Activated CD4-positive, alpha-beta T cell treated with anti-CD3 and anti-CD28 coated beads, Interleukin-2, amount 10 ng/mL, durations not matched to agents 24 days and 14 days (primary cell): Measurements from ENCODE around the gene RAB36. TPM values are rescaled to one million over a fixed set of nuclear protein-coding genes. Genes with fewer than 3 reads are reported as not detected.
A peak's percentile ranks its signal among the peaks of the same experiment; 100 is the strongest.

ENCODE experiments used
- DNase-seq: peaks from one replicate; pipeline ENCODE4 v3.0.0; 2022
- H3K27ac Mint-ChIP-seq: one replicate; pipeline ENCODE4 v1.8.0; 2022; ENCODE audit warnings: mild to moderate bottlenecking, mixed read lengths
- H3K27me3 Mint-ChIP-seq: one replicate; pipeline ENCODE4 v1.8.0; 2022; ENCODE audit warnings: mixed read lengths
- H3K36me3 Mint-ChIP-seq: one replicate; pipeline ENCODE4 v1.8.0; 2022; ENCODE audit warnings: low read depth, mild to moderate bottlenecking, mixed read lengths
- H3K4me1 Mint-ChIP-seq: one replicate; pipeline ENCODE4 v1.8.0; 2021; ENCODE audit warnings: mixed read lengths
- H3K4me3 Mint-ChIP-seq: one replicate; pipeline ENCODE4 v1.8.0; 2022; ENCODE audit warnings: mild to moderate bottlenecking, moderate library complexity, mixed read lengths
- H3K9me3 Mint-ChIP-seq: one replicate; pipeline ENCODE4 v1.8.0; 2021; ENCODE audit warnings: mixed read lengths
- intact Hi-C: fragments of 100-400 bp; cut with micrococcal nuclease; formaldehyde crosslinking; loops from one replicate; pipeline ENCODE4 v1.15.1; 2023
- total RNA-seq: library from RNA; stranded (reverse); gene quantifications from 2 replicates; pipeline ENCODE4 v1.2.3, GENCODE V29; 2022

Gene RAB36
- total RNA-seq, 1 donor from 2014 or later, result not detected

DNA sequence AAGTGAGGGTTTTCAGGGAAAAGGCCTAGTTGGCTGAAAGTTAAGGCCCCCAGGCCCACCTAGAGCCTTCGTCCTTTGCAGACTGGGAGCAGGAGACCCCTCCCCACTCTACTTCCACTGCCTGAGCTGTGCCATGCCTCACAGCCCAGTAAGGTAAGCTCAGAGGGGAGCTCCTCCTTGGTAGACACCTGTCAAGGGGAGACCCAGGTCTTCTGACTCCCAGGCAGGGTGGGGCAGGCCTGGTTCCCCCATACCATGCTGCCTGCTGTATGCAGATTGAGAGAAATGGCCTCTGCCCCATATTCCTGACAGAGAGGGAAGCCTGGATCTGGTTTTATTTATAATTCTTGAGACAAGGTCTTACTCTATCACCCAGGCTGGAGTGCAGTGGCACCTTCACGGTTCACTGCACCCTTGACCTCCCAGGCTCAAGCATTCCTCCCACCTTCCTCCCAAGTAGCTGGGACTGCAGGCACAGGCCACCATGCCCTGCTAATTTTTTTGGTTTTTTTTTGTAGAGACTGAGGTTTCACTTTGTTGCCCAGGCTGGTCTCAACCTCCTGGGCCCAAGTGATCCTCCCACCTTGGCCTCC, 697 bp downstream of the RAB36 start:
- H3K36me3 Mint-ChIP-seq, result no peaks in the 10 kb centered on the region
- no peak overlapping the region for H3K4me3 Mint-ChIP-seq
- no peaks in the 10 kb centered on the region for H3K9me3 Mint-ChIP-seq
- H3K27ac Mint-ChIP-seq, result peak overlapping the region; percentile 75
- intact Hi-C loops, result no loop called here
- no peak for DNase-seq
- H3K4me1 Mint-ChIP-seq, result peaks cover 27% of the 10 kb centered on the region
- peaks cover 4% of the 10 kb centered on the region for H3K27me3 Mint-ChIP-seq

DNA sequence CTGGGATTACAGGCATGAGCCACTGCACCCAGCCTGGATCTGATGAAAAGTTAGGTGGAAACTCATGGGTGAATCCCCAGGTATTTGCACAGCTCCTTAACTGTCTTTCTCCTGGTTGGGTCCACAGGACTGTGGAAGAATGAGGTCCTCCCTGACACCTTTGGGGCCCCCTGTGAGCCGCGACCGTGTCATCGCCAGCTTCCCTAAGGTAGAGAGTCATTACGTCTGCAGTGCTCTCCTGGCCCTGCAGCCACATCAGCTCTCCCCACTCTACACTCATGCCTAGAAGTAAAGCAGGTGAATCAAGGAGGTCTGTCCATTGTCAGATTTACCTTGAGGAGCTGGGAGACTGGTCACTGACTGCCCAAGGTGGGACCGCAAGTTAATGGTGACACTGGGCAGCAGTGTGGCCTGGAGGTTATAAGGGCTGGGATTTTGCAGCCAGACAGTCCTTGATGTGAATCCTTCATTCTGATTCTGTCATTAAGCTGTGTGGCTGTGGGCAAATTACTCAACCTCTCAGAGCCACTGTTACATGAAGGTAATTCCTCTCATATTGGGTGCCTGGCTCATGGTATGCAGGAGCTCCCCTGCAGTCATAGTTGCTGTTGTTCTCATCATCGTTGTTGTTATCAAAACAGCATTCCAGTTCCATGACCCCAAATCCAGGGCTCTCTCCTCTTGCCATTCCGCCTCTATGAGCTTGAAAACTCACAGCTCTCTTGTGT, 1.4 kb downstream of the RAB36 start:
- Mint-ChIP-seq H3K27ac (no peak overlapping the region), H3K4me1 (peaks cover 22% of the 10 kb centered on the region)

DNA sequence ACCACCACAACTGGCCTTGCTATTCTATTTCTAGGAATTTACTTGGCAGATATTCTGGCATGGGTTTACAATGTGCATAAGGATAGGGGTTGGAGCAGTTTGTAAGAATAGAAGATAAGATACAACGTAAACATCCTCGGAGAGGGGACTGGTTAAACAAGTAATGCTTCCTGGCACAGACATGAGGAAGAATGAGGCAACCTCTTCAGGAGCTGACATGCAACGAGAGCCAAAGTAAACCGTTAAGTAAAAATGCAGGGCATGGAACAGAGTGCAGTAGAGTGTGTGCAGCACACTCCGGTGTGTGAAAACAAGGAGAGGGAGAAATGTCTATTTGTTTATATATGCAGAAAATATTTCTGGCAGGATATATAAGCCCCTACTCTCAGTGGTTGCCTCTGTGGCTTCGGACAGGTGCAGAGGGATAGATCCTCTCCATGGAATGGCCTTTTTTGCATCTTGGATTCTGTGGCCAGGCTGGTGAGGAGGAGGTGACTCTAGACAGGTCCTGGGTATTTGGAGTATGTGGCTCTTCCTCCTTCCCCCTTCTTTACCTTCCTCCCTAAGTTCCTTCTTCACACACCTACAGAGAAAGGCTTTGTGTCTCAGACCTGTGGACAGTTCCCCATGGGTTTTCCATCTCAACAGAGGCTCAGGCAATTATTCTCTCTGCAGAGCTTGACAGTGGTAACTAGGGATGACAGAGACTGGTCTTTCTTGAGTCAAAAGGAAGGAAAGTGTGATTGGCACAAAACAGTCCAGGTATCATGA, 2.5 kb downstream of the RAB36 start:
- Mint-ChIP-seq H3K4me3 (no peak overlapping the region), H3K36me3 (no peaks in the 10 kb centered on the region), H3K4me1 (peaks cover 12% of the 10 kb centered on the region), H3K9me3 (no peaks in the 10 kb centered on the region), H3K27ac (no peak overlapping the region), H3K27me3 (peaks cover 4% of the 10 kb centered on the region)
- no peak for DNase-seq
- intact Hi-C loops, result no loop called here

More for the DNA sequence above, 1.4 kb downstream of the RAB36 start:
- intact Hi-C loops, result no loop called here
- Mint-ChIP-seq H3K36me3 (no peaks in the 10 kb centered on the region), H3K9me3 (no peaks in the 10 kb centered on the region), H3K27me3 (peaks cover 4% of the 10 kb centered on the region), H3K4me3 (no peak overlapping the region)
- DNase-seq, result no peak

DNA sequence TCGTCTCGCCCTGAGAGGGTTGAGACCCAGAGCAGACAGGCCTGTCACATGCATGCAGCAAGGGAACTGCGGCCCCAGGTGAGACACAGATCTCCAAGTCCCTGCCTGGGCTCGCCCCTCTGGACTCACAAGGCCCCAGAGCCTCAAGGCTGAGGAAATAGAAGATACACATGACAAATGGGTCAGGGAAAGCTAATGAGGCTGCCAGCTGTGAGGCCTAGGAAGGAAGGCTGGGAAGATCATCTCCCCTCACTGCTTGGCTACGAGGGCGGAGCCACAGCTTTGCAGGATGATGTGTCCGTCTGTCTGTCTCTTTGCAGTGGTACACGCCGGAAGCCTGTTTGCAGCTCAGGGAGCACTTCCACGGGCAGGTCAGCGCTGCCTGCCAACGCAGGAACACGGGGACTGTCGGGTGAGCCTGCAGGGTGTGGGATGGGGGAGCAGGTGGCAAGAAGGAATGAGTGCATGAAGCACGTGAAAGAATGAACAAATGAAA, 4.5 kb downstream of the RAB36 start:
- Mint-ChIP-seq H3K27ac (no peak overlapping the region), H3K27me3 (peaks cover 2% of the 10 kb centered on the region), H3K9me3 (no peaks in the 10 kb centered on the region), H3K4me3 (no peak overlapping the region), H3K36me3 (no peaks in the 10 kb centered on the region), H3K4me1 (peaks cover 6% of the 10 kb centered on the region)
- DNase-seq, result no peak
- intact Hi-C loops, result no loop called here

GRCh38 chr22:23150762-23151161, 5.5 kb downstream of the RAB36 start:
- peaks cover 2% of the 10 kb centered on the region for H3K27me3 Mint-ChIP-seq
- H3K4me1 Mint-ChIP-seq, result peaks cover 2% of the 10 kb centered on the region
- H3K36me3 Mint-ChIP-seq, result no peaks in the 10 kb centered on the region
- no peaks in the 10 kb centered on the region for H3K9me3 Mint-ChIP-seq
- no peak for DNase-seq
- no peak overlapping the region for H3K27ac Mint-ChIP-seq
- no peak overlapping the region for H3K4me3 Mint-ChIP-seq
- intact Hi-C loops, result no loop called here

GRCh38 chr22:23151827-23152226, 6.5 kb downstream of the RAB36 start:
- H3K27ac Mint-ChIP-seq, result no peak overlapping the region

DNA sequence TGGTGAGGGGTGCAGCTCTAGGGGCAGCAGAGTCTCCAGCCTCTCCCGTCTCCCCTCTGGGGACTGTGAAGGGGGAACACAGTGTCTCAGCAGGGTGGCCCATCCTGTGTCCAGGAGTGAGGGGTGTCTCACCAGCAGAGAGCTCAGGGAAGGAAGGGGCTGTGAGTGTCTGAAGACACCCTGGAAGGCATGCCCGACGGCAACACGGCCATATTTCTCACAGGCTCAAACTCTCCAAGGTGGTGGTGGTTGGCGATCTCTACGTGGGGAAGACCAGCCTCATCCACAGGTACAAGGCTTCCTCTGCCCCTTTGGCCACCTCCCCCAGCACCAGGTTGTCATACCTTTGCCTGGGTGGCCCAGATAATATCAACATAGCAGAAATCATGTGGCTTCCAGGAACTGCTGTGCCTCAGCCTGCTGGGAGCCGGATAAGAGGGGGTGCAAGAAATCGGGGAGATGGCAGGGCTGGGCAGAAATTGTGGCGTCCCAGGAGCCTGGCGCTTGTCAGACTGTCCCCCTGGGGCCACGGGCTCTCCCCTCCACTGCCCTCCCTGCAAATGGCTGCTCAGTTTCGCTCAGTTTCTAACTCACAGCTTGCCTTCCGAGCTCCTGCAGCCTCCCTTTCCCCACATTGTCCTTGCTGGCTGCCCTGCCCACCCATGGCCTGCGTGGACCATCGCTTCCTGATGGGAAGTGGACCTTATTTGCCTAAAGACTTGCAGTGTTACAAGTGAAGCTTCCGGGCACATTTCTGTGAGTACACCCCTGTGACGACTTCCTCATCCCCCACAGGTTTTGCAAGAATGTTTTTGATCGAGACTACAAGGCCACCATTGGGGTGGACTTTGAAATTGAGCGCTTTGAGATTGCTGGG, 7.2 kb downstream of the RAB36 start:
- peaks cover 2% of the 10 kb centered on the region for H3K27me3 Mint-ChIP-seq

More at GRCh38 chr22:23151827-23152226, 6.5 kb downstream of the RAB36 start:
- H3K36me3 Mint-ChIP-seq, result no peaks in the 10 kb centered on the region
- H3K27me3 Mint-ChIP-seq, result peaks cover 2% of the 10 kb centered on the region
- intact Hi-C loops, result no loop called here
- H3K4me1 Mint-ChIP-seq, result peaks cover 2% of the 10 kb centered on the region
- no peak for DNase-seq
- no peaks in the 10 kb centered on the region for H3K9me3 Mint-ChIP-seq
- no peak overlapping the region for H3K4me3 Mint-ChIP-seq

GRCh38 chr22:23153994-23154393, 8.7 kb downstream of the RAB36 start:
- intact Hi-C loops, result no loop called here
- Mint-ChIP-seq H3K27me3 (no peaks in the 10 kb centered on the region), H3K27ac (no peak overlapping the region), H3K4me3 (no peak overlapping the region), H3K36me3 (no peaks in the 10 kb centered on the region), H3K4me1 (peaks cover 2% of the 10 kb centered on the region), H3K9me3 (no peaks in the 10 kb centered on the region)
- DNase-seq, result no peak

More for the DNA sequence above, 7.2 kb downstream of the RAB36 start:
- Mint-ChIP-seq H3K36me3 (no peaks in the 10 kb centered on the region), H3K9me3 (no peaks in the 10 kb centered on the region), H3K4me1 (peaks cover 2% of the 10 kb centered on the region), H3K4me3 (no peak overlapping the region), H3K27ac (no peak overlapping the region)
- no peak for DNase-seq
- intact Hi-C loops, result no loop called here

DNA sequence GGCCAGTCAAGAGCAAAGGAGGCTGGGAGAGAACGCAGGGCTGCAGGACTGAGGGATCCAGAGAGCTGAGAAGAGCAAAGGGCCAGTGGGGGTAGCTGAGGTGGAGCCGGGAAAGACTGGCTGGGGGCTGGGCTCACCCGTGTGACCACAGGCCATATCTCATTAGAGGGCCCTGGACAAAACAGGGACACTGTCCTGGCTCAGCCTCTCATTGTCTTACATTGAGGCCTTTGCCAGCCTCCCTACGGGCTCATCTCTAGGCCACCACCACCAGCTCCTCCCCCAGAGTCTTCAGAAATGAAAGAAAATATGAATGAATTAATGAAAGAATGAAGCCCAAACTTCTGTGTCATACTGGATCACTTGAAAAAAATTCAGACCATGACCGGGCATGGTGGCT, 9.2 kb downstream of the RAB36 start:
- H3K4me1 Mint-ChIP-seq, result peaks cover 2% of the 10 kb centered on the region
- H3K27ac Mint-ChIP-seq, result no peak overlapping the region
- no peak overlapping the region for H3K4me3 Mint-ChIP-seq
- no peak for DNase-seq
- intact Hi-C loops, result no loop called here
- no peaks in the 10 kb centered on the region for H3K9me3 Mint-ChIP-seq
- no peaks in the 10 kb centered on the region for H3K27me3 Mint-ChIP-seq
- no peaks in the 10 kb centered on the region for H3K36me3 Mint-ChIP-seq

GRCh38 chr22:23155143-23155542, 9.9 kb downstream of the RAB36 start:
- Mint-ChIP-seq H3K4me3 (no peak overlapping the region), H3K4me1 (peaks cover 2% of the 10 kb centered on the region), H3K27ac (no peak overlapping the region), H3K27me3 (no peaks in the 10 kb centered on the region), H3K36me3 (no peaks in the 10 kb centered on the region), H3K9me3 (no peaks in the 10 kb centered on the region)
- DNase-seq, result no peak
- intact Hi-C loops, result no loop called here

- intact Hi-C loops, result no loop called here
- H3K9me3 Mint-ChIP-seq, result no peaks in the 10 kb centered on the region
Measured at GRCh38 chr22:23155831-23156230, 10.6 kb downstream of the RAB36 start.

GRCh38 chr22:23156286-23156685, 11.0 kb downstream of the RAB36 start:
- no peaks in the 10 kb centered on the region for H3K36me3 Mint-ChIP-seq
- no peaks in the 10 kb centered on the region for H3K27me3 Mint-ChIP-seq
- intact Hi-C loops, result no loop called here
- H3K27ac Mint-ChIP-seq, result no peak overlapping the region
- H3K4me1 Mint-ChIP-seq, result peaks cover 2% of the 10 kb centered on the region
- no peak overlapping the region for H3K4me3 Mint-ChIP-seq
- no peak for DNase-seq
- H3K9me3 Mint-ChIP-seq, result no peaks in the 10 kb centered on the region

More at GRCh38 chr22:23155831-23156230, 10.6 kb downstream of the RAB36 start:
- DNase-seq, result no peak
- Mint-ChIP-seq H3K4me1 (peaks cover 2% of the 10 kb centered on the region), H3K27me3 (no peaks in the 10 kb centered on the region), H3K4me3 (no peak overlapping the region), H3K36me3 (no peaks in the 10 kb centered on the region), H3K27ac (no peak overlapping the region)
